GM12865 (cell line): Measurements from ENCODE around the gene NDUFB8.

Source experiments
- DNase-seq: peaks from one replicate; pipeline ENCODE4 v3.0.0; 2010; ENCODE audit warnings: low read depth
- H3K4me3 ChIP-seq: 2 replicates; pipeline ENCODE4 v1.5.1; 2011; ENCODE audit warnings: mild to moderate bottlenecking, low read depth, low read length, control low read depth
- TF ChIP-seq, protein P1 (sequence below): IDR thresholded peaks from 2 replicates; pipeline ENCODE4 v1.5.1; 2011; ENCODE audit warnings: low read length, control low read depth, low read depth, inconsistent platforms; ENCODE audit not compliant: insufficient read depth; ENCODE audit errors: missing control alignments

The NDUFB8 gene

DNA sequence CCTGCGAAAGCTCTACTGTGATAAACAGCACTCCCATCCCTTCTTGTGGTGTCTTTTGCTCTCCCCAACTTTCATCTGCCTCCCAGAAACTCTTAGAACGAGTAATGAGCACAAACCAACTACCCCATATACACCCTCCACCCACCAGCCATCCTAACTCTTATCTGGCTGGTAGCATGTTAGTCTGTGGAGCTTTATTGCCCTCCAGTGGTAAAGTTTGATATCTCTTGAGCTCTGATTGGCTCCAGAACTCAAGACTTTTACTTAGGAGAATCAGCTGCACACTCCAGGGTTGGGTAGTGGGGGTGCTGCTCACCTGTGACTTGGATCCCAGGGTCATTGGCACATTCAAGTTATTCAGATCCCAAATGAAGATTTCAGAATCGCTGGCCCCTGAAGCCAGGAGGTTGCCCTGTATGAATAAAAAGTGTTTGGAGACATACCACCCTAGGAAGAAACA, 20.9 kb downstream of the NDUFB8 start:
- H3K4me3 ChIP-seq = no peak overlapping the region
- peak; percentile 55 for DNase-seq
- TF ChIP-seq, protein P1, sequence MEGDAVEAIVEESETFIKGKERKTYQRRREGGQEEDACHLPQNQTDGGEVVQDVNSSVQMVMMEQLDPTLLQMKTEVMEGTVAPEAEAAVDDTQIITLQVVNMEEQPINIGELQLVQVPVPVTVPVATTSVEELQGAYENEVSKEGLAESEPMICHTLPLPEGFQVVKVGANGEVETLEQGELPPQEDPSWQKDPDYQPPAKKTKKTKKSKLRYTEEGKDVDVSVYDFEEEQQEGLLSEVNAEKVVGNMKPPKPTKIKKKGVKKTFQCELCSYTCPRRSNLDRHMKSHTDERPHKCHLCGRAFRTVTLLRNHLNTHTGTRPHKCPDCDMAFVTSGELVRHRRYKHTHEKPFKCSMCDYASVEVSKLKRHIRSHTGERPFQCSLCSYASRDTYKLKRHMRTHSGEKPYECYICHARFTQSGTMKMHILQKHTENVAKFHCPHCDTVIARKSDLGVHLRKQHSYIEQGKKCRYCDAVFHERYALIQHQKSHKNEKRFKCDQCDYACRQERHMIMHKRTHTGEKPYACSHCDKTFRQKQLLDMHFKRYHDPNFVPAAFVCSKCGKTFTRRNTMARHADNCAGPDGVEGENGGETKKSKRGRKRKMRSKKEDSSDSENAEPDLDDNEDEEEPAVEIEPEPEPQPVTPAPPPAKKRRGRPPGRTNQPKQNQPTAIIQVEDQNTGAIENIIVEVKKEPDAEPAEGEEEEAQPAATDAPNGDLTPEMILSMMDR = peak; percentile 49

DNA sequence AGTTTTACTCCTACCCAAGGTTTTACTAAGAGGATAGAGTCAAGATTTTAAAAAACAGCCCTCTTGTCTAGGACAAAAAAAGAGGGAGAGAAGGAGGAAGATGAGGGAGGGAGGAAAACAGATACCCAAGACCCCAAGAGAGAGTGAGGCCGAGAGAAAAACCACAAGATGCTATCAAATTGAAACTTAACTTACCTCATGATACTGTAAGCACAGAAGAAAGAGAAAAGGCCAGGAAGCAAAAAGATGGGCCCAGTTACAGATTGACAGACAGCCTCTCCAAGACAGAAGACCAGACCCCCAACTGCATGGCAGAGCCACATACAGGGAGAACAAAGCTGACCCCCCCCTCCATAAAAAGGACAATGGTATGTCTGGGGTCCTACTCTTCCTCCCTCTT, 21.4 kb downstream of the NDUFB8 start:
- TF ChIP-seq, protein P1 = no peak
- no peak for DNase-seq

DNA sequence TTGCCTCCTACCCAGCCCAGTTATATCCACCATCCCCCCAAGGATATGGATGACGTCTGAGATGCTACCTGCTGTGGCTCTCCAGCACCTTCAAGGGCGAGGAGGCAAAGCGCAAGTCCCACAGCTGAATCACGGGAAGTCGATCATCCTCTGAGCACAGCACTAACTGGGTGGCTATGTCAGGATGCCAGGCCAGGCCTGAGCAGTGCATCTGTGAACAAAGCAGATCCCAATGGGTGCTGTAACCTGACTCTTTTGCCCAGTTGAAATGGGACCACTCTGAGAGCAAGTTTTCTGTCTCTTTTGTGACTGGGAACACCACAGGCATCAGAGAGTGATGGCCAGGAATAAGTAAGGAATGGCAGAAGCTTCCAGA, 22.3 kb downstream of the NDUFB8 start:
- TF ChIP-seq, protein P1 = no peak
- no peak for DNase-seq
- no peak overlapping the region for H3K4me3 ChIP-seq

More for the DNA sequence above, 21.4 kb downstream of the NDUFB8 start:
- no peak overlapping the region for H3K4me3 ChIP-seq

DNA sequence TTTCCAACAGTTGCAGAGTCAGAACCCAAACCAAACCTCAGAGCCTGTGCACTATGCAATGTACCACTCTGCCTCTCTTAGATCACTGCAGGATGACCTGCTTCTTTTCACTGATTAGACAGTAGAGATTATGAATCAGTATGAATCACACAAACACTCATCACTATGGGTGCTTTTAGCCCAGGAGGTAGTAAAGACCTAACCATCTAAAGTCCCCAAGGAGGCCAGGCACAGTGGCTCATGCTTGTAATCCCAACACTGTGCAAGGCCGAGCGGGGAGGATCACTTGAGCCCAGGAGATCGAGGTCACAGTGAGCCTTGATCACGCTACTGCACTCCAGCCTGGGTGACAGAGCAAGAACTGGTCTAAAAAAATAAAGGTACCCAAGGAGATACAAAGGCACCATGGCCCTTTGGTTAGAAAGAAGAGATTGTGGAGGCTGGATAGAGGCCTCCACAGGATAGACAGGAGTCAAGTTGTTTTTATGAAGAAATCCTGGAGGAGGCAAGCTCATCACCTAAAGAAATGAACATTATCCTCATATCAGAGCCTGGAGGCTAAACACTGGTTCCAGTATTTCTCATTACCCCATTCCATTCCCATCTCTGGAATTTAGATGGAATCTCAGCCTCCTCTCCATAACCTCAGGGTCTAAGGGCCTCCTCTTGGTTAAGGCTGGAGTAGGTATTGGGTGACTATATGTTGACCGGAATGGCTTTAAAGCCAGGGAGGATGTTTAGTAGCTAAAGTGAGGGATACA, 22.9 kb downstream of the NDUFB8 start:
- no peak for DNase-seq

DNA sequence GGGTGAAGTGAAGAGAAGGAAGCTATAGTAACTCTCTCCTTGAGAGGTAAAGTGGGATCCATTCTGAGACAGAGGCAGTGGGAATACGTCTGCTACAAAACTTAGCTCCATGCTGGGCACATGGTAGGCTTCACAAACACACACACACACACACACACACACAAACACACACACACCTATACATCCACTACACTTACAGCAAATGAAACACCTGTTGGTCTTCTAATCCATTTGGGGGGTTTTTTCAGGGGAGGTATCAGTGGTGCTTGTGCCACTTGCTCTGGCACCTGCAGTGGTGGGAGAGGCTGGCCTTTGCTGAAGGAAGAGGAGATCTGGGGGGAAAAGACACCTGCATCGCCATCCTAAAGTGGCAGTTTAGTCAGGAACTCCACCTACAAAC, 24.5 kb downstream of the NDUFB8 start:
- no peak for DNase-seq
- TF ChIP-seq, protein P1 = no peak
- no peak overlapping the region for H3K4me3 ChIP-seq

More for the DNA sequence above, 22.9 kb downstream of the NDUFB8 start:
- no peak overlapping the region for H3K4me3 ChIP-seq
- TF ChIP-seq, protein P1 = no peak

DNA sequence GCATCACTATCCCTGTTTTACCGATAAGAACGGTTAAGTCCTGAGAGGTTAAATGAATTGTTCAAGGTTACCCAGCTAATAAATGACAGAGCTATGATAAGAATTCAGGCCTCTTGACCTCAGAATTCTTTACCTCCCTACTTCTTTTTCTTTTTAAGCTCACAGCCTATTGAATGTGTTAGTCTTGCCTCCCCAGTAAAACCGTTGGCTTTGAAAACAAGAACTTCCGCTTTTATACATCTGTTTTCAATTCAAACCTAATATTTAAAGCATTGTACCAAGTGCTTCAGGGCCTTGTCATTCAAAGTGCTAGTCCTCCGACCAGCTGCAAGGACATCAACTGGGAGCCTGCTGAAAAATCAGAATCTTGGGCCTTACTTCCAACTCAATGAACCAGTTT, 25.6 kb downstream of the NDUFB8 start:
- TF ChIP-seq, protein P1 = no peak
- H3K4me3 ChIP-seq = no peak overlapping the region
- DNase-seq = no peak

DNA sequence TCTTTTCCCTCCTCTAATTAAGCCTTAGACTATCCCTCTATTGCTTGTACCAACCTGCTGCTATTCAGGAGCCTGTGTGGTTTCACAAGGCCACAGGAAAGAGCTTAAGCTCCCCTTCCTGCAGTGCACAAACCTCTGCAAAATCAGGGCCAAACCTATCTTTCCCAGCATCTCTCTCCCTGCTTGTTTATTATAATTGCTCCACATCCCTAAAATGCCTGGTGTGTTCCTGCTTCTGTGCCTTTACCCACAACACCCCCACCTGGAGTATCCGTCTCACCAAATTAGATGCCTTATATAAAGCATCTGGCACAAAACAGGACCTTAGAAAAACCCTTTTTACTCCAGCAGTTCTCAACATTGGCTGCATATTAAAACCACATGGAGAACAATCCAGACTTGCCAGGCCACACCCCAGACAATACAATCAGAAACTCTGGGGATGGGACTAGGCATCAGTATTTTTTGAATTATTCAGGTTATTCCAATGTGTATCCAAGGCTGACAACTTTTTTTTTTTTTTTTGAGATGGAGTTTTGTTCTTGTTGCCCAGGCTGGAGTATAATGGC, 26.7 kb downstream of the NDUFB8 start:
- TF ChIP-seq, protein P1 = no peak
- DNase-seq = no peak
- H3K4me3 ChIP-seq = no peak overlapping the region
